ENCODE results near the gene FAS.

- TF ChIP-seq CTCF (conservative IDR thresholded peaks at IDR 0.05 in 1 of 2, IDR thresholded peaks at IDR 0.05 in 1 of 2; ENCODE audit: extremely low read depth in 1 of 2, insufficient read depth in 1 of 2, low read depth in 1 of 2, low read length in 2 of 2) = no peak
- no peak for TF ChIP-seq EZH2 (IDR thresholded peaks at IDR 0.05; ENCODE audit: borderline replicate concordance, low read length)
Observed at GRCh38 chr10:88989423-88989822, 1.2 kb upstream of the FAS start.

Measured in mammary epithelial cell (primary cell).